Rectal smooth muscle tissue (tissue), 1 donor: ENCODE measurements around the gene ZFHX2.

Source experiments
- H3K27ac ChIP-seq: one replicate; pipeline ENCODE4 v1.7.0; 2013; ENCODE audit warnings: low read depth, low read length, inconsistent platforms
- H3K27me3 ChIP-seq: one replicate; pipeline ENCODE4 v1.7.0; 2013; ENCODE audit warnings: low read length; ENCODE audit not compliant: control insufficient read depth, insufficient read depth
- H3K36me3 ChIP-seq: one replicate; pipeline ENCODE4 v1.7.0; 2013; ENCODE audit warnings: low read length; ENCODE audit not compliant: control insufficient read depth, insufficient read depth
- H3K4me1 ChIP-seq: one replicate; pipeline ENCODE4 v1.7.0; 2013; ENCODE audit warnings: low read length; ENCODE audit not compliant: control insufficient read depth, insufficient read depth
- H3K4me3 ChIP-seq: one replicate; pipeline ENCODE4 v1.7.0; 2013; ENCODE audit warnings: low read length
- H3K9ac ChIP-seq: one replicate; pipeline ENCODE4 v1.7.0; 2013; ENCODE audit warnings: low read length

ZFHX2 gene

DNA sequence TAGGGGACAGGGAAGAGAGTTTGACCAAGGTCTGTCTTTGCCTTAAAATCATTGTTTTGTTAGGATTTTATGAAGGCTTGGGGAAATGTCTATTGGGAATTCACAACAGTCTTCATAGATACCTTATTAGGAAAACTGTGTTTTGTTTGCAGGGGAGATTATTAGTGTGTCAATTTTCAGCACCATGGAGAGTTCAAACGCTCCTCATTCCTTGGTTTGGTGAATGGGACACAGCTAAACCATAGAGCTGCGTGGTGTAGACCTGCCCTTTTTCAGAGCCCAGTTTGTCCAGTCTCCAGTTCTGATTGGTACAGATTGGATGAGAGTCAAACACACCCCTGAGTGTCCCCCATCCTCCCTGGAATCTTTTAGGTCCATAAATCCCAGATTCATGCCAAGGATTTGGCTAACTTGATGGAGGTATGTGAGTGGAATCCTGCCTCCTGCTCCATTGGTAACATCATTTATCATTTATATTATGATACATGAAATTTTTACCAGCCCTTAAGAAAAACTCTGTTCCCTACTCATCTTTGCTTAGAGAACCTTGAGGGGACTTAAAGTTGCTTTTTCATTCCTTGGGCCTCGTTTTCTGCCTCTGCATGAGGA is 70.1 kb downstream of the ZFHX2 start:
- Histone ChIP-seq H3K27me3 (no peaks in the 10 kb centered on the region), H3K36me3 (peaks cover 14% of the 10 kb centered on the region), H3K4me3 (no peak overlapping the region), H3K4me1 (no peaks in the 10 kb centered on the region), H3K27ac (no peak overlapping the region), H3K9ac (no peak overlapping the region)

DNA sequence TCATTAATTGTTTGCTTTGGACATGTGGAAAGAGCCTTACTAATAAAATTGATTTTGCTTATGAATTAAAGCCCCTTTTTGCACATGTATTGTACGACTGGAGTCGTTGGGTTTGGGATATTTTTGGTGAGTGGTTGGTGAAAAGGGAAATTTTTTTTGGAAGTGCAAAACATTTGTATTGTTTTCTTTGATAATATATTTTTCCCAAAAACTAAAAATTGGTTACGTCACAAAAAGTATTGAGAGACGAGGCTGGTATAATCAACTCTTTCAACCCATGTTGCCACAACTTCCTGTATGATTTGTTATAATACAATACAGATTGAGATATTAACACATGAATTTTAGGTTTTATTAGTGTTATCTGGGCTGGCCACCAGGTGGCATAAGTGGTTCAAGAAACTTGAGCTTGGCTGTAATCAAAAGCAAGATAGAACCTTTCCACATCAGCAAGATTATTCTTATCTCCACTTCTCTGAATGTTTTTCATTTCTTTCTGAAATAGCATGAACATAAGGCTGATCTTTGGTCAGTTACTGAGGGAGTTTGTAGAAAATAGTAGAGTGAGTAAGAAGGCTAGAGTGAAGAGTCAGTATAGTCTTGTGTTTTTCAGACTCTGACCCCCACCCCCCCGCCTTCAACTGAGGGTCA is 73.3 kb downstream of the ZFHX2 start:
- H3K27ac ChIP-seq, result no peak overlapping the region
- no peaks in the 10 kb centered on the region for H3K4me1 ChIP-seq
- H3K9ac ChIP-seq, result no peak overlapping the region
- peaks cover 33% of the 10 kb centered on the region for H3K36me3 ChIP-seq
- no peak overlapping the region for H3K4me3 ChIP-seq
- no peaks in the 10 kb centered on the region for H3K27me3 ChIP-seq

DNA sequence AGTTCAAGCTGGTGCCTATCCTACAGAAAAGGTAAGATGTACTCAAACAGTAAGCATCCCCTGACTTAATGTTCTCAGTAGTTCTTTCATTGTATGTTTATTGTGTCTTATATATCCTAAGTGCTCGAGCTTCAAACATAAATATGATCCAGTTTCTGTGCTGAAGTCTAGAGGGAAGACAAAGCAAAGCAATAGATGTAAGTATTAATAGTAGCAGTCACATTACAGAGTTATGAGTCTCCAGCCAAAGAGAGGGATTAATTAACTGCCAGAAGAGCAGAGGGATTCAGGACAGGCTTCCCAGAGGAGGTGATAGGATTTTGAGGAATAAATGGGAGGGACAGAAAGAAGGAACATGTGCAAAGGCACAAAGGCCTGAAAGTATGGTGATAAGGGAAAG is 80.6 kb downstream of the ZFHX2 start:
- Histone ChIP-seq H3K27me3 (no peaks in the 10 kb centered on the region), H3K36me3 (peaks cover 20% of the 10 kb centered on the region), H3K9ac (no peak overlapping the region), H3K27ac (no peak overlapping the region), H3K4me1 (peaks cover 8% of the 10 kb centered on the region), H3K4me3 (no peak overlapping the region)
